Stimulated activated CD8-positive, alpha-beta memory T cell treated with anti-CD3 and anti-CD28 coated beads, Interleukin-4, amount 100 ng/mL, for 4 hours (primary cell): ENCODE data around the gene TREML2.
"Not testable (repeated sequence)": the region's sequence is repeated elsewhere in the genome, so short reads cannot be mapped to it uniquely, and the experiment has no call there.

Source experiments
- DNase-seq, 2 donors: peaks; one replicate each; pipeline ENCODE4 v3.0.0-alpha.2; 2020; ENCODE audit warnings: low read depth in 2 of 2, low spot score in 1 of 2

TREML2 gene

GRCh38 chr6:41200901-41201763 lies at the start of gene TREML2:
TSS of gene TREML2 (minus strand) at chr6:41201149. CDS start at chr6:41201008, 141 bp downstream.
- DNase-seq, result no peak

- DNase-seq, result no peak
Measured at GRCh38 chr6:41247882-41248705, 47.1 kb upstream of the TREML2 start.

GRCh38 chr6:41247288-41247865 lies 46.4 kb upstream of the TREML2 start:
- DNase-seq, result no peak

GRCh38 chr6:41246529-41246928 lies 45.6 kb upstream of the TREML2 start:
- not testable (repeated sequence) for DNase-seq

GRCh38 chr6:41239467-41240159 lies 38.7 kb upstream of the TREML2 start:
- DNase-seq, result no peak

GRCh38 chr6:41237128-41237527 lies 36.2 kb upstream of the TREML2 start:
- no peak for DNase-seq

GRCh38 chr6:41236276-41236675 lies 35.3 kb upstream of the TREML2 start:
- no peak for DNase-seq

GRCh38 chr6:41232667-41233066 lies 31.7 kb upstream of the TREML2 start:
- DNase-seq, result no peak

GRCh38 chr6:41231246-41231645 lies 30.3 kb upstream of the TREML2 start:
- no peak for DNase-seq

GRCh38 chr6:41229721-41230120 lies 28.8 kb upstream of the TREML2 start:
- no peak for DNase-seq

GRCh38 chr6:41228616-41229015 lies 27.7 kb upstream of the TREML2 start:
- DNase-seq, result no peak

GRCh38 chr6:41228096-41228495 lies 27.1 kb upstream of the TREML2 start, which contains the start of gene TREML4:
TSS of gene TREML4 (plus strand) at chr6:41228349. CDS start at chr6:41228428, 79 bp downstream.
- no peak for DNase-seq

GRCh38 chr6:41226752-41227151 lies 25.8 kb upstream of the TREML2 start:
- no peak for DNase-seq

- DNase-seq, result no peak
Measured at GRCh38 chr6:41224800-41225199, 23.9 kb upstream of the TREML2 start.

- DNase-seq, result no peak
Measured at GRCh38 chr6:41222513-41222912, 21.6 kb upstream of the TREML2 start.

- no peak for DNase-seq
Measured at GRCh38 chr6:41222045-41222444, 21.1 kb upstream of the TREML2 start.

- DNase-seq, result no peak
Measured at GRCh38 chr6:41216616-41217015, 15.7 kb upstream of the TREML2 start.

- no peak for DNase-seq
Measured at GRCh38 chr6:41215777-41216176, 14.8 kb upstream of the TREML2 start.

GRCh38 chr6:41214559-41215238 lies 13.8 kb upstream of the TREML2 start:
- no peak for DNase-seq

GRCh38 chr6:41209547-41210320 lies 8.8 kb upstream of the TREML2 start:
- no peak for DNase-seq
